GM19023 (cell line): ENCODE data around the gene MED22.
"Not testable (repeated sequence)": the region's sequence is repeated elsewhere in the genome, so short reads cannot be mapped to it uniquely, and the experiment has no call there.

Experiments
- ATAC-seq: cut with Tn5 transposase; IDR thresholded peaks from one replicate; pipeline ENCODE4 v1.9.1; 2021; ENCODE audit warnings: mild to moderate bottlenecking, moderate library complexity; ENCODE audit not compliant: unreplicated experiment

The MED22 gene

DNA sequence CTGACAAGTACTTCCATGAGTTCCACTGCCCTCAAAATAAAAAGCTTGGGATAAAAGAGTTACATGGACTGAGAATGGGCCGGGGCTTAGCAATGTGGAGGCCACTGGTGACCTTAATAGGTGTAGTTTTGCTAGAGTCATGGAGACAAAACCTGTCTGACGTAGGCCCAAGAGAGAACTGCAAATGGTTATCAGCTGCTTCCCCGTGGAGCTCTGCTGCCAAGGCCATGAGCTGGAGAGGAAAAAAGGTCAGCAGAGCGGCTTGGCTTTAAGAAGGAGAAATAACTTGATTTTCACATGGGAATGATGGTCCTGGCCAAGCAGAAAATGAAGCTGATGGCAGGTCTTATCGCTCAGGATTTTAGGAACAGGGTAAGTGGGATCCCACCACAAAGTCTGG is 8.3 kb downstream of the MED22 start:
- no peak for ATAC-seq

DNA sequence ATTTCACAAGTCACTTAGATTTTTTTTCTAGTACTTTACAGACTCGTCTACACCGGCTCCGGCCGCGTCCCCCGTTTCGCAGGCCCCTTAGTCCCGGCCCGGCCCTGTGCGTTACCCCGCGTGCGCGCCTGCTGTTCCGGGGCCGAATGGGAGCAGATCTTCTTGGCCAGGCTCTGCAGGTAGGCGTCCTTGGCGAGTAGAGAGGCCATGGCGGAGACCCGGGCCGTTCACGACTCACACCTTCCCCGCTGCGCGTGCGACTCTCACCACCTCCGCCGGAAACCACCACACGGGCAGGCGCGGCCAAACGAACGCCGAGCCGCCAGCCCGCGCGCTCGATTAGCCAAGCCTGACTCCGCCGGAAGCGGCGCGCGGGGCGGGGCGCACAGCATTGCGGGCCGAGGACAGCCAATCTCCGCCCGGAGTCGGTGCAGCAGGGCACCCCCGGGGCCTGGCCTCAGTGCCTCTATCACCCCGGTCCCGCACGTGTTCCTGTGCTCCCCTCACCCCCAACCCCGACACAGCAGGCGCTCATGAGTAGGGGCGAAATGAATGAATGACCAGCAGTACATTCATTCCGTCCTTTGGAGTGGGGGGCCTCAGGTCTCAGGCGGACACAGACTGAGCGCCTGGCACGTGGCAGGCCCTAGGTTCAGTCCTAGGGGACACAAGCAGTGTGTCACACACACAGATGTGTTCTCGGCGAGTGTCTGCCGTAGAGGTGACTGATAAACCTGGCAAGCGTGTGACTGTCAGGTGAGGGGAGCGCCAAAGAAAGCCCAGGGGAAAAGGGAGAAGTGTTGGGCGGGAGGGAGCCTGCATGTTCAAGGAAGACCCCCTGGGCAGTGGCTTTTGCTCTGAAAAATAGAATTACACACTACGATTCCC is 11.8 kb downstream of the MED22 start, which contains the start of gene SURF6:
Gene SURF6, minus strand, starts transcription at position 265 of the 888 bp plus-strand sequence. Its CDS starts 56 bp downstream, at position 209.
- peak; percentile 87 for ATAC-seq

DNA sequence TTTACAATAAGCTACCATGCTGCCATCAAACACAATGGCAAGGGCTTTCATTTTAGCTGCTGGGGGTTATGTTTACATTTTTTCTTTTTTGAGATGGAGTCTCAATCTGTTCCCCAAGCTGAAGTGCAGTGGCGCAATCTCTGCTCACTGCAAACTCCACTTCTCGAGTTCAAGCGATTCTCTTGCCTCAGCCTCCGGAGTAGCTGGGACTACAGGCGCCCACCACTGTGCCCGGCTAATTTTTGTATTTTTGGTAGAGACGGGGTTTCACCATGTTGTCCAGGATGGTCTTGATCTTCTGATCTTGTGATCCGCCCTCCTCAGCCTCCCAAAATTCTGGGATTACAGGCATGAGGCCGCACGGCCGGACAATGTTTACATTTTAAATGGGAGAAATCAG is 13.0 kb downstream of the MED22 start:
- not testable (repeated sequence) for ATAC-seq

DNA sequence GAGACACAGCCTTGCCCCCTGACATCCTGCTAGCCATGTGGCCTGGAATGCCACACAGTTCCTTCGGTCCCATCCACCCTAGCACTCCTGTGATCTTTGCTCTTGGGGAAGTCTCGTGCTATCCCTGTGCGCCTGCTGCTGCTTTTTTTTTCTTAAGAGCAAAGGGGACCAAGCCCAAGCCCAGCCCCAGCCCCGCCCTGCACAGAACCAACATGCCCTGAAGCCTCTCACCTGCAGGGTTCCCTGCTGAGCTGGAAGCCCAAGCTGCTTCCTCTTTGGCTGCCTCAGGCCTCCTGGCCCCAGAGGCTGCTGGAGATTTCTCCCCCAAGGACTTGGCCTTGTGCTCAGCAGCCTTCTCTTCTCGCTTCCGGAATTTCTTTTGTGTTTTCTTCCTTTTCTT is 13.8 kb downstream of the MED22 start:
- no peak for ATAC-seq

DNA sequence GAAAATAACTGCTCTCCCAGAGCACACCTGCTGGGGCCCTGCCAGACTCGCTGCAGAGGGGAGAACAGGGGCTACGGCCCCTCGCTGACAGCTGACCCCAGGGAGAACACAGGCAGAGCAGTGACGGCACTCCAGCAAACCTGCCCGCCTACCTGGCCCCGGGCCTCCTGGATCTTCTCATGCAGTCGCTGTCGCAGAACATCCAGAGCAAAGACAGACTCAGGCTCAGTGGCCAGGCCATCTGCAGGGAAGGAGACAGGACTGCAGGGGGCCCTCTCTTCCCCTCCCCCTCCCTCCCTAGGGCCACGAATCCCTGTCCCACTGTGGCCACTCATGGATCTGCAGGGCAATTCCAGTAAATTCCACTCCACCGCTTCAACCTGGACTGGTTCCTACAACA is 14.4 kb downstream of the MED22 start:
- ATAC-seq, result no peak

DNA sequence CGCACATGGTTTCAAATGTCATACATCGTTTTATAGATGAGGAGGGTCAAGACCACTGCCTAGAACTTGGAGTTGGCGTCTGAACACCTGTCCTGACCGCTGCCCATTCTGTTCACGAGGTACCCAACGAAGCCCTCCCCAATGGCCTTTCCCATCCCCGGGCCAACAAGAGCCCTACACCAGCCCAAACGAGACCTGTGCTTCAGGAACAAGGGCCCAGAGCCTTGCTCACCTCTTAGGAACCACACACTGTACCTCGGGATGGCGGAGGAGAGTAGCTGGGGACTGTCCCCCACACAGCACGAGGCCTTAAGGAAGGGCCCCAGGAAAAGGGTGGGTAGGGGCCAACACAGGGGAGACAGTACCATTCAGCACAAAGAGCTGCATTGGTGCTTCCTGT is 14.9 kb downstream of the MED22 start:
- ATAC-seq, result no peak

DNA sequence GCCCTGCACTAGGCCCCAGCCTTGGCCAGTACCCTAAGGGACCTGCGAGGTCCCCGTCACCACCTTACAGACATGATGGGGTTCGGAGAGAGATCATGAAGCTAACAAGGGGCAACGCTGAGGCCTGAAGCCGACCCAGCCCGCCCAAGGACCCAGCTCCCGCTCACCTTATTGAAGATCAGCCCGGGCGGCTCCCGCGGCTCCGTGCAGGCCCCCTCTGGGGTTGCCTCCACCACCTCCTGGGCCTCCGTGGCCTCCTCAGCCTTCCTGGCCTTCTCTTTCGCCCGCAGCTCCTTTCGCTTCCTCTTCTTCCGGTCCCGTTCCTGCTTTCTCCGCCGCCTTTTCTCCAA is 15.6 kb downstream of the MED22 start:
- no peak for ATAC-seq

DNA sequence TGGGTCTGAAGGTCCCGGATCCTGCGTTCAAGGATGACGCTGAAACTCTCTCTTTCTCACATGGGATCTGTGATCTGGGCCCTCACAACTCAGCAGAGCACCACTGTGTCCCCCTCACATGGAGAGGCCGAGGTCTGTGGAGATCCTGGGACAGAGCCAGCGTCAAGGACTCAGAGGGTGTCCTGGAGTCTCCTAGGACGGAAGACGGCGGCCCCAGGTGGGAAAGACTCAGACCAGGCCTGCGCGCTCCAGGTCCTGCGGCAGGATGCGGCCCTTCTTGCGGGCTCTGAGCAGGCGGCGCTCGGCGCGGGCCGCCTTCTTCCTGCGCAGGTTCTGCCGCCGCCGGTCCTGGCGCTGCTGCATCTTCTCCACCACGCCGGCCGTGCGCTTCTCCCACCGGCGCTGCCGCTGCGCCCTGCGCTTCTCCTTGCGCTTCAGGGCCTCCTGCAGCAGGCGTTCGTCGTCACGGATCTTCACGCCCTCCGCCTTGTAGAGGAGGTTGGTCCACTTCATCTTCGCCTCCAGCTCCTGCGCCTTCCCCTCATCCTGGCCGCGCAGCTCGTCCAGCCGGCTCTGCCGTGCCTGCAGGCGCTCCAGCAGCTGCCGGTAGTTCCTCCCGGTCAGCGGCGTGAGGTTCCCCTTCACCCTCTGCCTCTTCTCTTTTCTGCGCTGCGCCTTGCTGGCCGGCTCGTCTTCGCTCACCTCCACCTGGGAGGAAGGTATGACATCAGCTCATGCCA is 16.1 kb downstream of the MED22 start:
- ATAC-seq, result no peak

DNA sequence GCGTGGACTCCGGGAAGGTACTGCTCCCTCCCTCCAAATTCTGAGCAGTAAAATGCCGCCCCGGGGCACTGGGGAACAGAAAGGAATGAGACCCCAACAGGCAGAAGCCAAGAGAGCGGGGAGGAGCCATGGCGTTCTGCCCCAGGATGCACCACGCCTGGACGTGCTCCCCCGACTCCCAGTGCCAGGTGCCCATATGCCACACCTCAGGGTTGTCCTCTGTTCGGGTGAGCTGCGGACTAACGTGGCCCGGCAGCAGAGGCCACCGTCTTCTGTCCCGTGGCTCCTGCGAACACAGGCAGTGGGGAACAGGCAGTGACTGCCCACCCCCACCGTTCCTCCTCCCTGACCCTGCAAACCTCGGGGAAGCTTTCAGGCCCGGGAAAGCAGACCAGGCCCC is 16.7 kb downstream of the MED22 start:
- ATAC-seq, result no peak

DNA sequence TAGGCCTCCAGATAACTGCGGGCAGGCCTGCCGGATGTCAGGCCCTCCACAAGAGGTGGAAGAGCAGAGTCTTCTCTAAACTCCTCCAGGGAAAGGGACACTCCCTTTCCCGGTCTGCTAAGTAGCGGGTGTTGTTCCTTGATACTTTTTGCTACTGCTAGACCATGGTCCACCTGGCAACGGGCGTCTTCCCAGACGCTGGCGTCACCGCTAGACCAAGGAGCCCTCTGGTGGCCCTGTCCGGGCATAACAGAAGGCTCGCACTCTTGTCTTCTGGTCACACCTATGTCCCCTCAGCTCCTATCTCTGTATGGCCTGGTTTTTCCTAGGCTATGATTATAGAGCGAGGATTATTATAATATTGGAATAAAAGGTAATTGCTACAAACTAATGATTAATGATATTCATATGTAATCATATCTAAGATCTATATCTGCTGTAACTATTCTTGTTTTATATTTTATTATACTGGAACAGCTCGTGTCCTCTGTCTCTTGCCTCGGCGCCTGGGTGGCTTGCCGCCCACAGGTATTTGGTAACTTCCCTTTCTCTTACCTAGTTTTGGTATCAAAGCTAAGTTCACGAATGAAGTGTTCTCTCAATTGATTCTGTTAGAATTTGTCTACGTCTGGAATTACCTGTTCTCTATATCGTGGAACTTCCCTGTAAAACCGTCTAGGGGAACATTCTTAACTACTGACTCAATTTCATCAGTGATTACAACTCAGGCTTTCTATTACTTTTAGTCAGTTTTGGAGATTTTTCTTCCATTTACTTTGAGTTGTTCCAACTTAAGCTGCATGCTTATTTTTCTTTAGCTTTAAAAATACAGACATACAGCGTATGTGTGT is 18.4 kb downstream of the MED22 start:
- ATAC-seq, result not testable (repeated sequence)

DNA sequence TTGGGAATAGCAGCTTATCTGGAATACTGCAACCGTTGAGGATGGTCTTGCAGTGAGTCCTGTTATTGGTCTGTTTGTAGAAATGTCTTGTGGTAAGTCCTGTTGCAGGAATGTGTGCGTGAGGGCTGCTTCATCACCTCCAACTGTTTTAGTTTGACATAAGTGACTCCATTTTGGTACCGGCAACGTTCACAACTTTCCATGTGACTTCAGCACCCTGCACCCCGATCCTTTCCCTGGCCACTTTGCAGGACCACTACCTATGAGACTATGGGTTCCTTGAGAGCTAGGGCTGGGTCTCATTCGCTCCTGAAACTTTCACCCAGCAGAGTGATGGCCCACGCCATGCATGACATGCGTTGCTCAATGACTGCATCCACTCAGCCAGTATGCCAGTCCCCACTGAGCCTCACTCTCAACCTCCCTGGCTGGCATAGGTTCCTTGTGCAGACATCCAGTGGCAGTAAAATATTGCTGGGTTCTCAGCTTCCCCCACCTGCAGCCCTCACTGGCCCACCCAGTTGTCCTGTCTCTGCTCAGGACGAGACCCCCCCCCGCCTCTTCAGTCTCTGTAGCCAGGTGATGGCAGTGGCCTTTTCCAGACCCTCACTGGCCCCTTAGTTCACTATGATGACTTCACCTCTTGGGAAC is 20.0 kb downstream of the MED22 start:
- no peak for ATAC-seq

DNA sequence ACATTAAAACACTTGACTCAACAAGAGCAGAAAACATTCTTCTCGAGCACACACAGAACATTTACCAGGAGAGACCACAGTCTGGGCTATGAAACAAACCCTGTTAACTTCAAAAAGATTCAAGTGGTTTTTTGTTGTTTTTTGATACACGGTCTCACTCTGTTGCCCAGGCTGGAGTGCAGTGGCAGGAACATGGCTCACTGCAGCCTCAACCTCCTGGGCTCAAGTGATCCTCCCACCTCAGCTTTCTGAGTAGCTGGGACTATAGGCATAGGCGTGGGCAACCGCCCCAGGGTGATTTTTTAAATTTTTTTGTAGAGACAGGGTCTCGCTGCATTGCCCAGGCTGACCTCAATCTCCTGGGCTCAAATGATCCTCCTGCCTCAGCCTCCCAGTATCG is 20.9 kb downstream of the MED22 start:
- not testable (repeated sequence) for ATAC-seq

DNA sequence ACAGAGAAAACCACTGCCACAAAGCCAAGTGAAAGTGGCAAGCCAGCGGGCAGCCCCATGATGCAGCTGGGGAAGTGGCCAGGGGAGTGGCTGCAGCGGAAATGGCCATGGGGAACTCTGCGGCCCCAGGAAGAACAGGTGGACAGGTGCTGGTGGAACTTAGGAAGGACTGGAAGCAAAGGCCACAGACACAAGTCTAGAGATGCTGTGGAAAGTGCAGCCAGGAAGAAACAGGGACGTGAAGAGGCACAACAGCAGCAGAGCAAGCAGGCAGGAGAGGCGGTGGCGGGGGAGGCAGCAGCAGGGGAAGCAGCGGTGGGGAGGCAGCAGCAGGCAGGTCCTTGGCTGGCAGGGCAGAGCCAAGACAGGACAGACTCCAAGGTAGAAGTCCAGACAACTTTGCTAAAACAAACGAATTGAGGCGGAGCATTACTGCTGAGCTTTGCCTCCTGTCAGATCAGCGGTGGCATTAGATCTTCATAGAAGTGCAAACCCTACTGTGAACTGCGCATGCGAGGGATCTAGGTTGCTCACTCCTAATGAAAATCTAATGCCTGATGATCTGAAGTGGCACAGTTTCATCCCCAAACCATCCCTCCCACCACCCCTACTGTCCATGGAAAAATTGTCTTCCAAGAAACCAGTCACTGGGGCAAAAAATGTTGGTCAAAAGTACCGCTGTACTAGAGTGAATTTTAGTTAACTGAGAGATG is 23.8 kb downstream of the MED22 start:
- no peak for ATAC-seq

DNA sequence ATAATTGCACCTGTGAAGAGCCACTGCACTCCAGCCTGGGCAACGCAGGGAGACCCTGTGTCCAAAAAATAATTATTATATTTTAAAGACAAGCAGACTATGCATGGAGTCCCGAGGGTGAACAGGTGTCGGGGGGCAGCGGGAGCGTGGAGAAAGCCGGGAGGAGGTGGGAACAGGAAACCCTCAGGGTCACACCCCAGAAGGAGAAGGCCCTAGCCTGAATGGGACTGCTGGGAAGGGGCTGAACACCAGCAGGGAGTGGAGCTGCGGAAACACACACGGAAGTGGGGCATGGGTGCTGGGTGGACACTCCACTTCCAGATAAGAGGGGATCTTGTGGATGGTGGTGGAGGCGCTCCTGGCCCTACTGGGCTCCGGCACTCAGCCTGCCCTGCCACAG is 24.7 kb downstream of the MED22 start:
- no peak for ATAC-seq

DNA sequence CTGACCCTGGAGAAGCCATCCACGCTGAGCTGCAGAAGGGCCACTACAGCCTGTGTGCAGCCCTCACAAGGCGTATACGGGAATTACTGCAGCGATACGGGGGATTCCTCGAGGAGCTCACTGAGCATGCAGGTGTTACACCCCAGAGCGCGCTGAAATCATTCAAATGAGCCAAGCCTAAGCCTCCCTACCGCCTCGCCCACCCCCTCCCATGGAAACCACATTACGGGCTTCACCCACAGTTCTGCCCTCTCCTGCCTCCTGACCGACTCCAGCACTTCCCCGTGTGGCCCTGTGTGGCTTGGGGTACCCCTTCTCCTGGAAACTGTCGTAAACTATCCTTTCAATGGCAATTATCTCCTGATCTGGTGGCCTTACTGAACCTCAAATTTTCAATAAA is 25.2 kb downstream of the MED22 start:
- no peak for ATAC-seq

DNA sequence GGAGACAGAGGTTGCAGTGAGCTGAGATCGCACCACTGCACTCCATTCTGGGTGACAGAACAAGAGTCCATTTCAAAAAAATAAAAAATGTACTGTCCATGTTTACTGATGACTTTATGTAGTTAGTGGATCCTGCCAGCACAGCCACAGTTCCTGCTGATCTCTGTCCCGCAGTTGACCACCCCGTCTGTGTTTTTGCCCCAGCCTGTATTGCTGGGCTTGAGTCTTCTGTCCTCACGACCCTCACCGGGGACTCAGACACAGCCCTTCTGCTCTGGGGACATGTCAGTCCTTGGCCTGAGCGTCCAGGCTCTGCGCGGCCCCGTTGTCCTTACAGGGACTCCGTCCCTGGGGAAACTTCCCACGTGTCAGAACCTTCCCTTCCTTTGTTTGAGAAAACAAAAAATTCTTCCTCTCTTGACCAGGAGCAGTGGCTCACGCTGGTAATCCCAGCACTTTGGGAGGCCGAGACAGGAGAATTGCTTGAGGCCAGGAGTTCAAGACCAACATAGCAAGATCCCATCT is 26.5 kb downstream of the MED22 start:
- ATAC-seq, result no peak

DNA sequence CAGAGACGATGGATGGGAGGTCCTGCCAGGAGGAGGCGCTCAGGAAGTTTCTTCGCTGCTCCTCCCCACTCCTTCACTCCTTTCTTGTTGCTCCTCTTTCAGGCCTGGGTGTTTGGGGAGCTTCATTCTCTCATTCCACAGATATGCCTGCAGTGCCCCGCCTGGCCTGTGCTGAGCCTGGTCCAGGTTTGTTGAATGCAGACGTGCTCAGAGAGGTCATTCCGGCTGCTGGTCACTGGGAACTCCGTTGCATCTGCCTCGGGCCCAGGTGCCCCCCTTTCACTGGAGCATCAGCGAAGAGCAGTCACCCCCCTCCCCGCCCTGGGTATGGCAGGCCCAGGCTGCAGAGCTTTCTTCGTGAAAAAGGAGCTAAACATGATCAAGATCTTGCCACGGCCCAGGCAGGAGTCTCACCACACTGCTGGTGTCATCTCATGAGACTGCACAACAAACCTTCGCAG is 27.5 kb downstream of the MED22 start:
- no peak for ATAC-seq

DNA sequence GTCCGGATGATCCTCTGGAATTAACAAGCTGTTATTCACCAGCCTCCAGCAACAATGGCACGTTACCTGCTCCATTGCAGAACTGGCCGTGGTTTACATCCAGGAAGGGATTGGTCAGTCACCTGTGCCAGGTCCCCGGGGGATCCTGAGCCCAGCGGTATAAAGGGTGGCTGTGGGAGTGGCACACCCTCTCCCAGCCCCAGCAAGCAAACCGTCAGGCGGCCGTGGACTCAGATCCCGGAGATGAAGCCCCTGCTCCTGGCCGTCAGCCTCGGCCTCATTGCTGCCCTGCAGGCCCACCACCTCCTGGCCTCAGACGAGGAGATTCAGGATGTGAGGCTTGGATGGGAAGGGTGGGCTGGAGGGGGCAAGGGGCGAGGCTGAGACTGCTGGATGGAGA is 30.4 kb downstream of the MED22 start:
- ATAC-seq, result not testable (repeated sequence)

DNA sequence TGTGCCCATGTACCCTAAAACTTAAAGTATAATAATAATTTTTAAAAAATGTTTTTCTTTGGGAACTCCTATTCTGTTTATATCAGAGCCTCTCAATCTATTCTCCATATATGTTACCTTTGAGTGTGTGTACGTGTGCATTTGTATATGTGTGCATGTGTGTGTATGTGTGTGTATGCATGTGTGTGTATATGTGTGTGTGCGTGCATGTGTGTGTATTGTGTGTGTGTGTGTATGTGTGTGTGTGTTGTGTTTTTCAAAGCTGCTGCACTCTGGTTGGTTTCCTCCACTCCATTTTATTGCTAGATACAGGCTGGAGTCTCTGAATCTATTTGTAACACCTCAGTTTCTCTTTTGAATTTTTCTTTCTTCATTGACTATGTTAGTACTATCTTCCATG is 31.9 kb downstream of the MED22 start:
- no peak for ATAC-seq

DNA sequence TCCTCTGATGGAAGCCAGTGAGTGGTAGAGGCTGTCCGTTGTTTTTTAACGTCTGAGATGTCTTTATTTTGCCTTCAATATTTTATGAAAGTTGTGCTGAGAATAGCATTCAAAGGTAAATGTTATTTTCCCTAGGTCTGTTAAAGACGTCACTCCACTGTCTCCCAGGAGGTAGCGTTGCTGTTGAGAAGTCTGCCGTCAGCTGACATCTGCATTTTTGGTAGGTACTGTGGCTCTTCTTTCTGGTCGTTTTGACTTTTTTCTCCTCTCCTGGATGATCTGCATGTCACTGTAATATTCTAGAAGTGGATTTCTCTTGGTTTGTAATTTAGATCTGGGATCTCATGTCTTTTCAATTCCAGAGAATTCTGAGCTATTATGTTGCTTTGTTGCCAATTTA is 38.3 kb downstream of the MED22 start:
- ATAC-seq, result no peak
